ENCODE results near the gene LRCH4.

Gene LRCH4

GRCh38 chr7:100604976-100605911, 19.3 kb upstream of the LRCH4 start:
- no peak for DNase-seq (ENCODE audit: low read depth in 2 of 2)

- peak; percentile 54 to 65 for DNase-seq (ENCODE audit: low read depth in 2 of 2)
Measured at GRCh38 chr7:100604028-100604975, 18.4 kb upstream of the LRCH4 start.

GRCh38 chr7:100603726-100604027, 17.7 kb upstream of the LRCH4 start:
- DNase-seq (ENCODE audit: low read depth in 2 of 2), result no peak

GRCh38 chr7:100602889-100603725, 17.2 kb upstream of the LRCH4 start:
- DNase-seq (ENCODE audit: low read depth in 2 of 2), result no peak

GRCh38 chr7:100600730-100601038, 14.8 kb upstream of the LRCH4 start:
- no peak for DNase-seq (ENCODE audit: low read depth in 2 of 2)

- DNase-seq (ENCODE audit: low read depth in 2 of 2), result no peak
Measured at GRCh38 chr7:100599911-100600729, 14.2 kb upstream of the LRCH4 start.

GRCh38 chr7:100598425-100598824, 12.5 kb upstream of the LRCH4 start:
- no peak for DNase-seq (ENCODE audit: low read depth in 2 of 2)

GRCh38 chr7:100595188-100595587, 9.3 kb upstream of the LRCH4 start:
- DNase-seq (ENCODE audit: low read depth in 2 of 2), result no peak

GRCh38 chr7:100591596-100591995, 5.7 kb upstream of the LRCH4 start:
- DNase-seq (ENCODE audit: low read depth in 2 of 2), result no peak

- no peak for DNase-seq (ENCODE audit: low read depth in 2 of 2)
Measured at GRCh38 chr7:100590077-100590737, 4.3 kb upstream of the LRCH4 start.

- no peak for DNase-seq (ENCODE audit: low read depth in 2 of 2)
Measured at GRCh38 chr7:100589341-100589947, 3.5 kb upstream of the LRCH4 start.

- DNase-seq (ENCODE audit: low read depth in 2 of 2), result no peak
Measured at GRCh38 chr7:100588438-100588837, 2.5 kb upstream of the LRCH4 start.

GRCh38 chr7:100586266-100587025, 517 bp upstream of the LRCH4 start, which contains the start of gene FBXO24:
TSS of gene FBXO24 (plus strand) at chr7:100586328. CDS start at chr7:100586626, 298 bp downstream.
- peak; percentile 96 to 97 for DNase-seq (ENCODE audit: low read depth in 2 of 2)

- no peak for DNase-seq (ENCODE audit: low read depth in 2 of 2)
Measured at GRCh38 chr7:100584683-100585510, 1.0 kb downstream of the LRCH4 start.

GRCh38 chr7:100584054-100584682, 1.8 kb downstream of the LRCH4 start:
- no peak for DNase-seq (ENCODE audit: low read depth in 2 of 2)

GRCh38 chr7:100583132-100584053, 2.5 kb downstream of the LRCH4 start:
- peak; percentile 37 to 46 for DNase-seq (ENCODE audit: low read depth in 2 of 2)

- DNase-seq (ENCODE audit: low read depth in 2 of 2), result no peak
Measured at GRCh38 chr7:100582650-100583049, 3.3 kb downstream of the LRCH4 start.

Measured in stimulated activated CD4-positive, alpha-beta T cell treated with anti-CD3 and anti-CD28 coated beads, Interleukin-1b, Interleukin-23, amount 100 ng/mL, for 4 hours (primary cell).